HG03575 (cell line): ENCODE measurements around the gene RHOT2.

Source experiments
- ATAC-seq: cut with Tn5 transposase; IDR thresholded peaks from one replicate; pipeline ENCODE4 v1.9.1; 2021; ENCODE audit not compliant: unreplicated experiment, insufficient number of reproducible peaks, low FRiP score; ENCODE audit errors: extremely low read depth

RHOT2 gene

DNA sequence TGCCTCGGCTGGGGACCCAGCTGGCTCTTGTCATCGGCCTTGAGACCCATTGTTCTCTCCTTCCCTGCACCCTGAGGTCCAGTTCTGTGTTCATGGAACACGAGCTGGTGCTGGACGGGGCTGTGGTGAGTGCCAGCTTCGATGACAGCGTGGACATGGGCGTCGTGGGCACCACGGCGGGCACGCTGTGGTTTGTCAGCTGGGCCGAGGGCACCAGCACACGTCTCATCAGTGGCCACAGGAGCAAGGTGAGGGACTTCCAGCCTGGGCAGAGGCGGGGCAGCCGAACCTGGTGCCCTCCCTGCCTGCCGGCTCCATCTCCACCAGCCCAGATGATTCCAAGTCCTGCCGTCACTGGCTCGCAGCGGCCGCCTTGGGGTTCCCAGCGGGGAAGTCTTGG lies 5.3 kb upstream of the RHOT2 start:
- no peak for ATAC-seq

DNA sequence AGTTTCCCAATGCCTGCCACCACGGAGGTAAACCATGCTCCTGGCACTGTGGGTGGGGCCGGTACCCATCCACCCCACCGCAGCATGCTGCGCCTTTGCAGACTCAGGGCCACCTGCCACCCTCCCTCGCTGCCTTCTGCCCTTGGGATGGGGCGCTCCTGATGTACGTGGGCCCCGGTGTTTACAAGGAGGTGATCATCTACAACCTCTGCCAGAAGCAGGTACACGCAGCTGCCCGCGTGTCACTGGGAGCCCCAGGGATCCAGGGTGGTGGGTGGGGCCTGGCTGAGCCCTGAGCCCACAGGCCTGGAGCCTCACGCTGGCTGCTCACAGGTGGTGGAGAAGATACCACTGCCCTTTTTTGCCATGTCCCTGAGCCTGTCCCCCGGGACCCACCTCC lies 1.4 kb upstream of the RHOT2 start:
- no peak for ATAC-seq

DNA sequence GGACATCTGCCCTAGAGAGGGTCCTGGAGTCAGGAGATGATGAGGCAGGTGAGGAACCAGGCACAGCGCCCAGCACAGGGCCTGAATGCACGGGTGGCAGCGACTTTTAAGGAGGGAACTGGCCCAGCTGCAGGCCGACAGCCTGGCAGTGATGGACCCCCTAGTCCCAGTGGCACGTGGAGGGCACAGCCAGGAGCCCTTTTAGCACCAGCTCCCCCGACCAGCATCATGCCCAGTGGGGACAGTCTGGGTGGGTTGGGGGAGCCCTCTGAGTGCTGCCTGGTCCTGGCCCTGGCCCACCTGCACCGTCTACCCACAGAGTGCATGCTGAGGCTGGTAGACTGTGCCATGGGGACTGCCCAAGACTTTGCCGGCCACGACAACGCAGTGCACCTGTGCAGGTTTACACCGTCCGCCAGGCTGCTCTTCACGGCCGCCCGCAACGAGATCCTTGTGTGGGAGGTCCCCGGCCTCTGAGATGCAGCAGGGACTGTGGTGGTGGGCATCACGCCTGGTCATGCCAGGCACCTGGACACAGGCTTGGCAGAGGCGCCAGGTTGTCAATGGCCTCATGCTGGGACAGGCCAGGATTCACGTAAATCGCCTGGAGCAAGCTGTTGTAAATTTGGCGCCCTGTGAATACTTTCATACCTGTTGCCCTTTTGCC lies 686 bp upstream of the RHOT2 start:
- ATAC-seq, result no peak

DNA sequence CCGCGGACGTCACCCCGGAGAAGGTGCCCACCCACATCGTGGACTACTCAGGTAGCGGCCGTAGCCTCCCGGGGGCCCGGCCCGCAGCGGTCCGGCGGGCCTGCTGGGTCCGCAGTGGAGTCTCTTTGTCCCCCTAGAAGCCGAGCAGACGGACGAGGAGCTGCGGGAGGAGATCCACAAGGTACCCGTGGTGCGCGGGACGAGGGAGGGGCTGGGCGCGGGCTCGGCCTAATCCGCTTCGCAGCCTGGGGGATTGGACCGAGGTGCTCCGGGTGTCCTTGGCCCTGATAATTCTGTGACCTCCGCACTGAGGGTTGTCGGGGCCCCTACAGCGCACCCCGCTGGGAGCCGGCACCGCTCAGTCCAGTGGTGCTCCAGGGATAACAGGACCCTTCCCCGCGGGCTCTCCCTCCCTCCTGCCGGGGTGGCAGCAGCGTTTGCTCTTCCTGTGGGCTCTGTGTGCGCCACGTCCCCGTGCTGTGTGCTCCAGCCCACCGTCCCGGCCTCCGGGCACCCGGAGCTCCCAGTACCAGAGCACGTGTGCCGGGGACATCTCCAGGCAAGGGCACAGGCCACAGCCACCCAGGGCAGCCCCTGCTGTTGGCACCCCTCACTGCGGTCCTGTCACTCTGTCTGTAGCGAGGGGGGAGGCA lies 713 bp downstream of the RHOT2 start:
- ATAC-seq, result no peak

DNA sequence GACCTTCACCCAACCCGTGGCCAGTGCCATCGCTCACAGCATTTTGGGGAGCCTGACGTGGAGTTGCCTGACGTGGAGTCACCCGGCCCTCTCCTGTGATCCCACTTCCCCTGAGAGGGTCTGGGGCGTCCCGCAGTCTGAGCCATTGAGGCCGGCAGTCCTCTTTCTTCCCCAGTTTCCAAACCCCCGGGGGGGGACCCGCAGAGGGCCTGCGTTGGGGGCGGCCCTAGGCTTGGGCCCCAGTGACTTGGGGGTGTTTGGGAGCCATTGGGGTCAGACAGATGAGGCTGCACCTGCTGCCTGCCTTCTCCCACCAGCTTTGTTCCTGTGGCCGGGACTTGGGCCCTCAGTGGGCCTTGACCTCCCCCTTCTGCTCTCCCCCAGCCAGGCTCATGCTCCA lies 1.7 kb downstream of the RHOT2 start:
- ATAC-seq, result no peak

DNA sequence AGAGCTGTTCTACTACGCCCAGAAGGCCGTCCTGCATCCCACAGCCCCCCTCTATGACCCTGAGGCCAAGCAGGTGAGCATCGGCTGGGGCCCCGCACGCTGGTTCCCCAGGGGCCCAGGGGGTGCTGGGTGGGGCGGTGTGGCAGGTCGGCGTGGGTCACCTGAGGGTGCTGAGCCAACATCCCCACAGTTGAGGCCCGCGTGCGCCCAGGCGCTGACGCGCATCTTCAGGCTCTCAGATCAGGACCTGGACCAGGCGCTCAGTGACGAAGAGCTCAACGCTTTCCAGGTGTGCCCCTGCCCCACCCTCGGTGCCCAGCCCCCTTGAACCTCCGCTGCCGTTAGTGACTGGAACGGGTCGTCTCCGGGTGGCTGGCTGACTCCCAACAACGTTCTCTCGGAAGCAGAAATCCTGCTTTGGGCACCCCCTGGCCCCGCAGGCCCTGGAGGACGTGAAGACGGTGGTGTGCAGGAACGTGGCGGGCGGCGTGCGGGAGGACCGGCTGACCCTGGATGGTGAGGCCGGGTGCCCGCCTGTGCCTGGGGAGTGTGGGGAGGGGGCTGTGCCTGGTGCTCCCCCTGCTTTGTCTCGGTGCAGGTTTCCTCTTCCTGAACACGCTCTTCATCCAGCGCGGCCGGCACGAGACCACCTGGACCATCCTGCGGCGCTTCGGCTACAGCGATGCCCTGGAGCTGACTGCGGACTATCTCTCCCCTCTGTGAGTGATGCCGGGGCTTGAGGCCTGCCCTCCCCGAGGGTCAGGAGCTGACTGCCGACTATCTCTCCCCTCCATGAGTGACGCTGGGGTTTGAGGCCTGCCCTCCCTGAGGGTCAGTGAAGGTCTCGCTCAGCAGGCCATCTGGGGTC lies 2.8 kb downstream of the RHOT2 start:
- ATAC-seq, result no peak

DNA sequence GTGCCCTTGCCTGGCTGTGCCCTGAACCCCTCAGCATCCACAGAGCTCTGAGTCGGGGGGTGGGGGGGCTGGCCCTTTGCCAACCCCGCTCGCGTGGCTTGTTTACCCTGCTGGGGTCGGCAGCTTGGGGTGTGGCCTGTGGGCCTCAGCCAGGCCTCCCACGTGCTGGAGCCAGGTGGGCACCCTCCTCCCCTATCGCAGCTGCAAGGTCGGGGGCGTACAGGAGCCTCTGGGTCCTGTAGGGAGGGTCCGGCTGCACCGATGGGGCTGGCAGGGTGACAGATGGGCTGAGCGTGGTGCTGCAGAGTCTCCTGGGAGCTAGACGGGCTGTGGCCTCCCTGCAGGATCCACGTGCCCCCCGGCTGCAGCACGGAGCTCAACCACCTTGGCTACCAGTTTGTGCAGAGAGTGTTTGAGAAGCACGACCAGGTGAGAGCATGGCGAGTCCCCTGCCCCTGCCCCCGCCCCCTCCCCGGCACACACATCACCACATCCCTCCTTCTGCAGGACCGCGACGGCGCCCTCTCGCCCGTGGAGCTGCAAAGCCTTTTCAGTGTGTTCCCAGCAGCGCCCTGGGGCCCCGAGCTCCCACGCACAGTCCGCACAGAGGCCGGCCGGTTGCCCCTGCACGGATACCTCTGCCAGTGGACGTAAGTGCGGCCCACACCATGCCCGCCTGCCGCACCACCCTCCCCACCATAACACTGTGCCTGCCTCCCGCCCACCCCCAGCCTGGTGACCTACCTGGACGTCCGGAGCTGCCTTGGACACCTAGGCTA lies 3.6 kb downstream of the RHOT2 start:
- no peak for ATAC-seq

DNA sequence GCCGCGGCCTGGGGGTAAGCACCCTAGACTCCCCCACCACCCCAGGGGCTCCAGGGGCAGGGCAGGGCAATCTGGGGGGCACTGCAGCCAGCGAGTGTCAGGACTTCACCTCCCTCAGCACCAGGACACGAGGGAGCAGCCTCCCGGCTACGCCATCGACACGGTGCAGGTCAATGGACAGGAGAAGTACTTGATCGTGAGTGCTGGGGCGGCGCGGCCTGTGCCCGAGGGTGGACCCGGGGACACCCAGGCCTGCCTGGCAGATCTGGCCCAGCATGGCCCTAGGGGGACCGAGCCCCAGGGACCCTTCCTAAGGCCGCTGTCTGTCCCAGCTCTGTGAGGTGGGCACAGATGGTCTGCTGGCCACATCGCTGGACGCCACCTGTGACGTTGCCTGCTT lies 4.4 kb downstream of the RHOT2 start:
- no peak for ATAC-seq

DNA sequence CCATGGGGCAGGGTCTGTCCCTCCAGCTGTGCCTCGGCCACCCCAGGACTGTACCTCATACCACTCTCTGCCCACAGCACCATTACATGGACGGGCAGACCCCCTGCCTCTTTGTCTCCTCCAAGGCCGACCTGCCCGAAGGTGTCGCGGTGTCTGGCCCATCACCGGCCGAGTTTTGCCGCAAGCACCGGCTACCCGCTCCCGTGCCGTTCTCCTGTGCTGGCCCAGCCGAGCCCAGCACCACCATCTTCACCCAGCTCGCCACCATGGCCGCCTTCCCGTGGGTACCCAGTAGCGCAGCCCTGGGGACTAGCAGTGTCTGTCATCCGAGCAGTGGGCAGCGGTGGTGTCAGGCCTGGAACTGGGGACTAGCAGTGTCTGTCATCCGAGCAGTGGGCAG lies 4.9 kb downstream of the RHOT2 start:
- no peak for ATAC-seq

DNA sequence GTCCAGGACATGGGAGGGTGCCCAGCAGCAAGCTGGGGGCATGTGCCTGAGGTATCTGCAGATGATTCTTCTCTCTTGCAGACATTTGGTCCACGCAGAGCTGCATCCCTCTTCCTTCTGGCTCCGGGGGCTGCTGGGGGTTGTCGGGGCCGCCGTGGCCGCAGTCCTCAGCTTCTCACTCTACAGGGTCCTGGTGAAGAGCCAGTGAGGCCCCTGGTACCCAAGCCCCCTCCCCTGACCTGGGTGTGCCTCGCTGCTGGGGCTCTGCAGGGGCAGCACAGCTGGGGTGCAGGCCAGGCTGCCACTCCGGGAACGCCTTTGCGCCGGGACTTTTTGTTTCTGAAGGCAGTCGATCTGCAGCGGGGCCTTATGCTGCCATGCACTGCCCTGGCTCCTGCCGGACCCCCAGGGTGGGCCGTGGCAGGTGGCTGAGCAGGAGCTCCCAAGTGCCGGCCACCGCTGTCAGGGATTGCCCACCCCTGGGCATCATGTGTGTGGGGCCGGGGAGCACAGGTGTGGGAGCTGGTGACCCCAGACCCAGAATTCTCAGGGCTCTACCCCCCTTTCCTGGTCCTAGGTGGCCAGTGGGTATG lies 5.6 kb downstream of the RHOT2 start:
- ATAC-seq, result no peak

DNA sequence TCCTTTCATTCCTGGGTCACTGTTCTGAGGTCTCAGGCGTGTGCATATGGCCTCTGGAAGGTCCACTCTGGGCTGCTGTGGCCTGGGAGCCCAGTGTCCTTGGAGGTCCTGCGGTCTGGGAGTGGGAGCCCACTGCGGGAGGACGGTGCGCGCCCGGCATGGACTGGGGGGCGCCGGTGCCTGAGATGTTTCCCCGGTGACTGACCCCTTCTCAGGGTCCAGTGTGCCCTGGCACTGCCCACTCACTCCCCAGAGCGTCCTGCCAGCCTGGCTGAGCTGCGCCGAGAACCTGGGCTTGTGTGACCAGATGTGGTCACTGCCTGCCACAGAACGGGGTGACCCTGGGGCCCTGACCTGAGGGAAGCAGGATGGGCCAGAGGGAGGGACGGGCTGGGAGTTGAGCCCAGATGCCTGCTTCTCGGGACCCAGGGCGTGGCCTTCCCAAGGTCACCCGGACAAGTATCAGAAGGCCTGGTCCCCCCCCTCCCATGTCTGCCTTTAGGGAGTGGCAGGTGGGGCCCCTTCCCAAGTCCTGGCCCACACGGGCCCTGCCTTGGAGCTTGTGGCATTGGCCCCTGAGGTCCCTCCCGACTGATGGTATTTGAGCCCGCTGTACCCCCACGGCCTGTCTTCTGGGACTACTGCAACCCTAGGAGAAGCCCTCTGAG lies 6.4 kb downstream of the RHOT2 start:
- ATAC-seq, result no peak

DNA sequence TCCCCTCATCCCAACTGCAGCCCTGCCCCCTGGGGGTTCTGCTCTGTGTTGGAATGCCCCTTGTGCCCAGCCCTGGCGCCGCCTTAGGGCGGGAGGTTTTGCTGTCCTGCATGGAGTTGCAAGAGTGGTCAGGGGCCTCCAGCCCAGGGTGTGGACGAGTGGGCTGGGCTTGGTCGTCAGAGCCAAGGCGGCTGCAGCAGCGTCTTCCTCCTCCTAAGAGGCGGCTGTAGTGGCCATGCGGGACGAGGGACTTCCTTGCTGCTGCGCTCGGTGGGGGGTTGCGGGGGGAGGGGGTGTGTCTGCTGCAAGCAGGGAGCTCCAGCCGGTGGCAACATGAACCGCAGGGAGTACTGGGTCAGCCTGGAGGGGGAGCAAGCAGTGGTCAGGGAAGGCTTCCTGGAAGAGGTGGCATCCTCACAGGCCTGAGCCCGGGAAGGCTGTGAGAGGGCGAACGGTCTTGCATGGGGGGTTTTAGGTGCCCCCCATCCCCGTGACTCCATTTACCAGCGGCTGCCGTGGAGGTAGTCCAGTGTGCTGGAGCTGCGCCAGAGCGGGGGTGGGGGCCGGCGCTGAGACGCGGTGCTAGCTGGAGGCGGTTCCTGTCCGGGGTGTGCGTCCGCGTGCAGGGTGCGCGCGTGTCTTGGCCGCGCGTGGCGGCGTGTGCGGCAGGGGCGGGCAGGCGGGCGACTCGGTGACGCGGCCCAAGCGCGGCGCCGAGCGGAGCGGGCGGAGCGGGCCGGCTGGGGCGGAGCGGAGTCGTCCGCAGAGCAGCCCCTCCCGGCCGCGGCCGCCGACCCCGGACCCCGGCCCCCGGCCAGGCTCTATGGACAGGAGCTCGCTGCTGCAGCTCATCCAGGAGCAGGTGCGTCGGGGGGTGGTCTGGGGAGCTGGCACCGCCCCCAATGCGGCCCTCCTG lies 7.3 kb downstream of the RHOT2 start, which contains the start of gene RHBDL1:
Gene RHBDL1 (plus strand): TSS at position 704 of the 916 bp plus-strand sequence. CDS start 120 bp downstream, at position 824.
- ATAC-seq, result no peak

DNA sequence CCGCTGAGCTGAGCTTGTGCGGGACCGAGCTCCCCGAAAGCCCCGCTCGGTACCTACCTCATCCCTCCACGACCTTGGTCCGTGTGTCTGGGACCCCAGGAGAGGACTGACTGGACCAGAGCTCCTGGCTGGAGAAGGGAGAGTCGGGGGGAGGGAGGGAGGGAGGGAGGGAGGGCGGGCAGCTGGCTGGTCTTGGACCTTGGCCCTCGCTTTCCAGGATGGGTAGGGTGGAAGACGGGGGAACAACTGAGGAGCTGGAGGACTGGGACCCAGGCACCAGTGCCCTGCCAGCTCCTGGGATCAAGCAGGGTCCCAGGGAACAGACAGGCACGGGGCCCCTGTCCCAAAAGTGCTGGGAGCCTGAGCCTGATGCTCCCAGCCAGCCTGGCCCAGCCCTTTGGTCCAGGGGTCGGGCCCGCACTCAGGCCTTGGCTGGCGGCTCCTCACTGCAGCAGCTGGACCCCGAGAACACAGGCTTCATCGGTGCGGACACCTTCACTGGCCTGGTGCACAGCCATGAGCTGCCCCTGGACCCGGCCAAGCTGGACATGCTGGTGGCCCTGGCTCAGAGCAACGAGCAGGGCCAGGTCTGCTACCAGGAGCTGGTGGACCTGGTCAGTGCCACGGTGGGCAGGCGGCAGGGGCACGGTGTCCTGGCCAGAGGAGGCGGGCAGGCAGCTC lies 8.1 kb downstream of the RHOT2 start:
- no peak for ATAC-seq

DNA sequence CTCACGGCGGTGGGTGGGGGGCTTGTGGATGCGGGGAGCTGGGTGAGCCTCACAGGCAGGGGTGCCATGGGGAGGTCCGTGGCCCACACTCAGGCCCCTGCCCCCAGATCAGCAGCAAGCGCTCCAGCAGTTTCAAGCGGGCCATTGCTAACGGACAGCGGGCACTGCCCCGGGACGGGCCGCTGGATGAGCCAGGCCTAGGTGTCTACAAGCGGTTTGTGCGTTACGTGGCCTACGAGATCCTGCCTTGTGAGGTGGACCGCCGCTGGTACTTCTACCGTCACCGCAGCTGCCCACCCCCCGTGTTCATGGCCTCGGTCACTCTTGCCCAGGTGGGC lies 8.6 kb downstream of the RHOT2 start:
- no peak for ATAC-seq

DNA sequence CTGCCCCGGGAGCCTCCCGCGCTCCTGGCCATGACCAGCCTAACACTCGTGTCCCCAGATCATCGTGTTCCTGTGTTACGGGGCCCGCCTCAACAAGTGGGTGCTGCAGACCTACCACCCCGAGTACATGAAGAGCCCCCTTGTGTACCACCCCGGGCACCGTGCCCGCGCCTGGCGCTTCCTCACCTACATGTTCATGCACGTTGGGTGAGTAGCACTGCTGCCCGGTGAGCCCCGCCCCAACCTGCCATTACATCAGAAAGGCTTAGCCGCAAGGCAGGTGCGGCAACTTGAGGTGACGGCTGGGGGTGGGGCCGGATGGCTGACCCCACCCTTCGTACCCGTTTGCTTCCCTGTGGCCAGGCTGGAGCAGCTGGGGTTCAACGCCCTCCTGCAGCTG lies 9.0 kb downstream of the RHOT2 start:
- no peak for ATAC-seq

DNA sequence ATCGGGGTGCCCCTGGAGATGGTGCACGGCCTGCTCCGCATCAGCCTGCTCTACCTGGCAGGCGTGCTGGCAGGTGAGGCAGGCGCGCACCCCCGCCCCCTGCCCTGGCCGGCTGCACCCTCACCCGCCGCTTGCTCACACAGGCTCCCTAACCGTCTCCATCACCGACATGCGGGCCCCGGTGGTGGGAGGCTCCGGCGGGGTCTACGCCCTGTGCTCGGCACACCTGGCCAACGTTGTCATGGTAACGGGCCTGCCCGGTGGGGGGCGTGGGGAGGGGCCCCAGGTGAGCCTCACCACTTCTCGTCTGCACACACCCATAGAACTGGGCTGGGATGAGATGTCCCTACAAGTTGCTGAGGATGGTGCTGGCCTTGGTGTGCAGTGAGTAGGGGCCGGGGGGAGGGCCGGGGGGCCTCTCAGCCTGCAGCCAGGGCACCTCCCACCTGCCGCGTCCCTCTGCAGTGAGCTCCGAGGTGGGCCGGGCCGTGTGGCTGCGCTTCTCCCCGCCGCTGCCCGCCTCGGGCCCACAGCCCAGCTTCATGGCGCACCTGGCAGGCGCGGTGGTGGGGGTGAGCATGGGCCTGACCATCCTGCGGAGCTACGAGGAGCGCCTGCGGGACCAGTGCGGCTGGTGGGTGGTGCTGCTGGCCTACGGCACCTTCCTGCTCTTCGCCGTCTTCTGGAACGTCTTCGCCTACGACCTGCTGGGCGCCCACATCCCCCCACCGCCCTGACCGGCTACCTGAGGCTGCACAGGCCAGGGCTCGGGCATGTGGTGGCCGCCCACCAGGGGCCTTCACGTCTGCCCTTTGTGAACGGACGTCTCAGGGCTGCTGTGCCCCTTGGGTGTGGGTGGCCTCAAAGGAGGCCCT lies 9.6 kb downstream of the RHOT2 start:
- no peak for ATAC-seq
